IMR-90 (cell line): ENCODE results near the gene QARS1. TPM values are rescaled to one million over a fixed set of nuclear protein-coding genes. Genes with fewer than 3 reads are reported as not detected.

ENCODE experiments used
- ATAC-seq: fragments of 200-7000 bp; cut with Tn5 transposase; 2 replicates; pipeline ENCODE4 v1.9.1; 2020; ENCODE audit warnings: low read depth, mild to moderate bottlenecking, moderate library complexity
- BruUV-seq: library from RNA; stranded (reverse); fragments of 400-500 nt; replicated peaks from 2 replicates; lab custom pipeline; 2021; lab: Mats Ljungman, UMichigan
- CTCF ChIA-PET: fragments of 300-600 bp; formaldehyde crosslinking; extraction: SDS; loops from one replicate; lab custom pipeline; 2021; ENCODE audit warnings: antibody characterized with exemption; lab: Yijun Ruan, JAX
- POLR2A ChIA-PET: fragments of 300-600 bp; sonication (Branson Sonifier 250); formaldehyde crosslinking; loops from one replicate; lab custom pipeline; 2022; ENCODE audit warnings: antibody characterized with exemption; ENCODE audit not compliant: unreplicated experiment; lab: Charles Lee
- DNase-seq: peaks from one replicate; pipeline ENCODE4 v3.0.0; 2013
- H2AFZ ChIP-seq: replicated peaks from 2 replicates; pipeline ENCODE3; 2013; ENCODE audit warnings: low read length, mild to moderate bottlenecking; ENCODE audit not compliant: poor library complexity
- H2AK5ac ChIP-seq: 2 replicates; pipeline ENCODE4 v1.6.1; 2013; ENCODE audit warnings: low read depth, low read length, inconsistent platforms
- H2AK9ac ChIP-seq: replicated peaks from 2 replicates; pipeline ENCODE3; 2013; ENCODE audit warnings: mild to moderate bottlenecking, low read depth, low read length, moderate library complexity; ENCODE audit not compliant: poor library complexity
- H2BK120ac ChIP-seq: 2 replicates; pipeline ENCODE4 v1.6.1; 2013; ENCODE audit warnings: low read depth, low read length, inconsistent platforms
- H2BK15ac ChIP-seq: 3 replicates; pipeline ENCODE4 v1.6.1; 2013; ENCODE audit warnings: low read depth, low read length, inconsistent platforms
- H2BK20ac ChIP-seq: 2 replicates; pipeline ENCODE4 v1.6.1; 2013; ENCODE audit warnings: low read depth, mild to moderate bottlenecking, inconsistent platforms, low read length, moderate library complexity
- H2BK5ac ChIP-seq: 2 replicates; pipeline ENCODE4 v1.6.1; 2013; ENCODE audit warnings: mild to moderate bottlenecking, low read depth, low read length, inconsistent platforms; ENCODE audit not compliant: poor library complexity, severe bottlenecking
- H3K14ac ChIP-seq: replicated peaks from 2 replicates; pipeline ENCODE4 v1.6.1; 2013; ENCODE audit warnings: low read depth, low read length, inconsistent platforms
- H3K18ac ChIP-seq: 2 replicates; pipeline ENCODE4 v1.6.1; 2013; ENCODE audit warnings: low read depth, low read length, control low read depth
- H3K23ac ChIP-seq: 2 replicates; pipeline ENCODE4 v1.6.1; 2013; ENCODE audit warnings: low read depth, low read length, inconsistent platforms
- H3K27ac ChIP-seq: 2 replicates; pipeline ENCODE4 v1.5.1; 2013; ENCODE audit warnings: mild to moderate bottlenecking, control low read depth, low read length; ENCODE audit not compliant: insufficient read depth
- H3K27me3 ChIP-seq: 2 replicates; pipeline ENCODE4 v1.6.1; 2013; ENCODE audit warnings: low read length; ENCODE audit not compliant: control insufficient read depth, insufficient read depth
- H3K36me3 ChIP-seq: 2 replicates; pipeline ENCODE4 v1.6.1; 2013; ENCODE audit warnings: low read length, mixed read lengths; ENCODE audit not compliant: control insufficient read depth, insufficient read depth
- H3K4ac ChIP-seq: 2 replicates; pipeline ENCODE4 v1.6.1; 2013; ENCODE audit warnings: low read depth, low read length, inconsistent platforms
- H3K4me1 ChIP-seq: 2 replicates; pipeline ENCODE4 v1.6.1; 2013; ENCODE audit warnings: low read length, mixed read lengths; ENCODE audit not compliant: control insufficient read depth, insufficient read depth
- H3K4me2 ChIP-seq: 2 replicates; pipeline ENCODE4 v1.6.1; 2013; ENCODE audit warnings: low read depth, mild to moderate bottlenecking, control low read depth, low read length, moderate library complexity
- H3K4me3 ChIP-seq: 2 replicates; pipeline ENCODE4 v1.5.1; 2013; ENCODE audit warnings: low read depth, mild to moderate bottlenecking, control low read depth, low read length, moderate library complexity; ENCODE audit not compliant: insufficient read depth
- H3K56ac ChIP-seq: 2 replicates; pipeline ENCODE4 v1.6.1; 2013; ENCODE audit warnings: low read length, inconsistent platforms; ENCODE audit not compliant: insufficient read depth; ENCODE audit errors: extremely low read depth
- H3K79me1 ChIP-seq, 2 experiments: 2 replicates each; pipeline ENCODE4 v1.6.1; 2013; ENCODE audit warnings: low read length in 2 of 2, inconsistent platforms in 1 of 2, low read depth in 1 of 2
- H3K9ac ChIP-seq: 2 replicates; pipeline ENCODE4 v1.6.1; 2013; ENCODE audit warnings: low read depth, low read length, control low read depth
- H3K9me1 ChIP-seq: 2 replicates; pipeline ENCODE4 v1.6.1; 2013; ENCODE audit warnings: low read length, inconsistent platforms; ENCODE audit not compliant: insufficient read depth
- H3K9me3 ChIP-seq: 2 replicates; pipeline ENCODE4 v1.6.1; 2013; ENCODE audit warnings: low read length; ENCODE audit not compliant: control insufficient read depth, insufficient read depth
- H4K20me1 ChIP-seq: 2 replicates; pipeline ENCODE4 v1.6.1; 2013; ENCODE audit warnings: low read length, inconsistent platforms; ENCODE audit not compliant: insufficient read depth
- H4K5ac ChIP-seq: 2 replicates; pipeline ENCODE4 v1.6.1; 2013; ENCODE audit warnings: mild to moderate bottlenecking, low read depth, low read length, control low read depth
- H4K8ac ChIP-seq, 2 experiments: 2 replicates each; pipeline ENCODE4 v1.6.1; 2013; ENCODE audit warnings: low read depth in 2 of 2, low read length in 2 of 2, control low read depth in 1 of 2, inconsistent platforms in 1 of 2
- H4K91ac ChIP-seq: 2 replicates; pipeline ENCODE4 v1.6.1; 2013; ENCODE audit warnings: low read depth, low read length, inconsistent platforms; ENCODE audit not compliant: insufficient read depth
- BHLHE40 ChIP-seq: fragments of 150-350 bp; IDR thresholded peaks from 2 replicates; pipeline ENCODE4 v1.6.1; 2016; ENCODE audit warnings: mild to moderate bottlenecking, low read depth, low read length
- CEBPB ChIP-seq: IDR thresholded peaks from 2 replicates; pipeline ENCODE4 v1.6.1; 2012; ENCODE audit warnings: low read depth, low read length, improper control_type of control experiment
- CHD1 ChIP-seq: IDR thresholded peaks from 2 replicates; pipeline ENCODE4 v1.6.1; 2012; ENCODE audit warnings: low read depth, low read length, improper control_type of control experiment
- ELK1 ChIP-seq: fragments of 150-350 bp; IDR thresholded peaks from 2 replicates; pipeline ENCODE4 v1.6.1; 2016; ENCODE audit warnings: low read depth, mild to moderate bottlenecking, low read length, moderate library complexity, borderline replicate concordance
- FOS ChIP-seq: fragments of 150-350 bp; IDR thresholded peaks from 2 replicates; pipeline ENCODE4 v1.6.1; 2016; ENCODE audit warnings: low read depth, low read length
- MAZ ChIP-seq: IDR thresholded peaks from 2 replicates; pipeline ENCODE4 v1.6.1; 2012; ENCODE audit warnings: low read depth, mild to moderate bottlenecking, low read length, improper control_type of control experiment, moderate library complexity, borderline replicate concordance
- RCOR1 ChIP-seq: IDR thresholded peaks from 2 replicates; pipeline ENCODE4 v1.6.1; 2012; ENCODE audit warnings: mild to moderate bottlenecking, low read length, improper control_type of control experiment; ENCODE audit not compliant: insufficient replicate concordance
- RFX5 ChIP-seq: IDR thresholded peaks from 2 replicates; pipeline ENCODE4 v1.8.0; 2012; ENCODE audit warnings: low read depth, mild to moderate bottlenecking, low read length, moderate library complexity
- WGBS, 2 experiments: methylation state at CpG; one replicate each; pipeline versions ENCODE4 v1.1.5 to v1.1.7; 2013; ENCODE audit warnings: missing lambda C conversion rate in 2 of 2; ENCODE audit not compliant: insufficient read length in 1 of 2; ENCODE audit errors: extremely low coverage in 2 of 2; 5-methylcytosine and 5-hydroxymethylcytosine counted together
- dilution Hi-C: fragments of 300-500 bp; cut with HindIII; formaldehyde crosslinking; loops from one replicate; pipeline ENCODE4 v1.14.3; 2018; ENCODE audit warnings: low sequenced_read_pairs; ENCODE audit not compliant: unreplicated experiment
- in situ Hi-C: fragments of 300-500 bp; cut with MboI; formaldehyde crosslinking; loops from 3 replicates; pipeline ENCODE4 v1.14.3; 2019; ENCODE audit warnings: low sequenced_read_pairs, inconsistent platforms, mixed read lengths
- intact Hi-C: fragments of 100-400 bp; cut with micrococcal nuclease; formaldehyde crosslinking; loops from 2 replicates; pipeline ENCODE4 v1.10.0; 2022
- polyA plus RNA-seq, 3 experiments: library from polyadenylated mRNA; depleted of rRNA; stranded (reverse); fragments of >200 nt; gene quantifications; 2 replicates each; pipeline ENCODE4 v1.2.3, GENCODE V29; 2012; ENCODE audit warnings: low replicate concordance in 1 of 3
- total RNA-seq: library from RNA; depleted of rRNA; stranded (reverse); fragments of >200 nt; gene quantifications from 2 replicates; pipeline ENCODE4 v1.2.3, GENCODE V29; 2012

QARS1 gene
- total and polyA plus RNA-seq, 2 of the 4 experiments (the other 2 are of a cell fraction) = 354 to 396 TPM

- POLR2A ChIA-PET = no interaction called here
- in situ Hi-C loops = no loop called here
These were observed 35.5 kb upstream of the QARS1 start for GRCh38 chr3:49140080-49140479.

More at GRCh38 chr3:49140080-49140479, 35.5 kb upstream of the QARS1 start:
- Histone ChIP-seq H3K9me1 (peaks cover under 1% of the 10 kb centered on the region; the same call in 1 of the 2 replicates), H3K4me1 (no peaks in the 10 kb centered on the region), H3K4me2 (no peak overlapping the region), H3K79me1 (no peaks in the 10 kb centered on the region), H3K9me3 (peaks cover 6% of the 10 kb centered on the region), H2BK120ac (no peak overlapping the region), H3K36me3 (no peaks in the 10 kb centered on the region), H3K56ac (no peak overlapping the region), H3K27me3 (peaks cover 7% of the 10 kb centered on the region), H3K4ac (no peak overlapping the region), H3K23ac (no peak overlapping the region), H2BK20ac (no peak overlapping the region), H4K20me1 (no peaks in the 10 kb centered on the region), H4K91ac (no peak overlapping the region), H2AK9ac (peak overlapping the region; percentile 24), H3K14ac (no peak overlapping the region), H3K9ac (no peak overlapping the region), H3K18ac (no peak overlapping the region), H3K4me3 (no peak overlapping the region), H2BK5ac (no peak overlapping the region), H4K8ac (no peak overlapping the region), H4K5ac (no peak overlapping the region), H2BK15ac (no peak overlapping the region), H2AK5ac (no peak overlapping the region), H3K27ac (no peak overlapping the region), H2AFZ (peak overlapping the region; percentile 3)
- dilution Hi-C loops (no loop called here), intact Hi-C loops (no loop called here)
- ATAC-seq = no peak
- DNase-seq = no peak
- BruUV-seq = no TSS peak
- WGBS, 2 experiments = no CpG with 5 or more reads among the region's 3 CpGs
- TF ChIP-seq RCOR1 = no peak
- no peak for TF ChIP-seq CEBPB
- TF ChIP-seq FOS = no peak
- TF ChIP-seq MAZ = no peak
- no peak for TF ChIP-seq BHLHE40
- TF ChIP-seq CHD1 = no peak
- TF ChIP-seq ELK1 = no peak
- TF ChIP-seq RFX5 = no peak
- CTCF ChIA-PET = no interaction called here
